Glutamatergic neuron (in vitro differentiated cells): ENCODE data around the gene FNDC8. TPM values are rescaled to one million over a fixed set of nuclear protein-coding genes. Genes with fewer than 3 reads are reported as not detected.

Source experiments
- DNase-seq: peaks from one replicate; pipeline ENCODE4 v3.0.0; 2022
- H3K27ac Mint-ChIP-seq: one replicate; pipeline ENCODE4 v1.8.0; 2020; ENCODE audit warnings: mild to moderate bottlenecking, mixed read lengths, inconsistent platforms; ENCODE audit not compliant: unreplicated experiment
- H3K27me3 Mint-ChIP-seq: one replicate; pipeline ENCODE4 v1.8.0; 2020; ENCODE audit warnings: mild to moderate bottlenecking, moderate library complexity, mixed read lengths, inconsistent platforms; ENCODE audit not compliant: unreplicated experiment
- H3K36me3 Mint-ChIP-seq: one replicate; pipeline ENCODE4 v1.8.0; 2020; ENCODE audit warnings: mild to moderate bottlenecking, mixed read lengths, inconsistent platforms; ENCODE audit not compliant: unreplicated experiment
- H3K4me1 Mint-ChIP-seq: one replicate; pipeline ENCODE4 v1.8.0; 2020; ENCODE audit warnings: mild to moderate bottlenecking, low read depth, mixed read lengths, inconsistent platforms; ENCODE audit not compliant: unreplicated experiment
- H3K4me3 Mint-ChIP-seq: one replicate; pipeline ENCODE4 v1.8.0; 2020; ENCODE audit warnings: mild to moderate bottlenecking, mixed read lengths, inconsistent platforms; ENCODE audit not compliant: unreplicated experiment
- H3K9me3 Mint-ChIP-seq: one replicate; pipeline ENCODE4 v1.8.0; 2020; ENCODE audit warnings: mild to moderate bottlenecking, moderate library complexity, mixed read lengths, inconsistent platforms; ENCODE audit not compliant: unreplicated experiment
- total RNA-seq: library from RNA; stranded (reverse); fragmentation: NEBNext Ultra II Directional; extraction: Animal tissue kit (Norgen Biotek cat#: 25700); gene quantifications from one replicate; pipeline ENCODE4 v1.2.1, GENCODE V29; 2021; ENCODE audit not compliant: unreplicated experiment
- TF ChIP-seq, protein P1 (sequence below): fragments of 200-600 bp; sonication (generic); IDR thresholded peaks from one replicate; pipeline ENCODE4 v1.5.0; 2021; ENCODE audit not compliant: partially characterized antibody, unreplicated experiment

The FNDC8 gene
- total RNA-seq, 1 donor from 2014 or later, result not detected

DNA sequence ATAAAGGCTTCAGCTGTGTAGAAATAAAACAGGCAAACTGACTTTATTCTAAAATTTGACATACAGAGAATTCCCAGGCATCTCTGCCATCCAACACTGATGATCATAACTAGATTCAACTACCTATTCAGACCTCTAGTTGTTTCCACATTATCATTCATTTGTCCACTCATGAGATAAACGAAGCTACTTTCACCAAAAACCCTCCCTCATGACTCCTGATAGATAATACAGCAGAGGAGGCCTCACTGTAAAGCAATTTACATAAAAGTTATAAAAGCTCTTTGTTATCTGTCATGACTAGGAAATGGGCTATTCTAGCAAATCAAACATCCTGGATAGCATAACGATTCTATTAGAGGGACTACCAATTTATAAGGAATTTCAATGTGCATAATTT lies 38.3 kb upstream of the FNDC8 start:
- DNase-seq, result no peak
- Mint-ChIP-seq H3K4me3 (no peak overlapping the region), H3K36me3 (no peaks in the 10 kb centered on the region), H3K9me3 (no peaks in the 10 kb centered on the region), H3K27me3 (peaks cover 5% of the 10 kb centered on the region), H3K27ac (no peak overlapping the region), H3K4me1 (no peaks in the 10 kb centered on the region)
- TF ChIP-seq, protein P1, sequence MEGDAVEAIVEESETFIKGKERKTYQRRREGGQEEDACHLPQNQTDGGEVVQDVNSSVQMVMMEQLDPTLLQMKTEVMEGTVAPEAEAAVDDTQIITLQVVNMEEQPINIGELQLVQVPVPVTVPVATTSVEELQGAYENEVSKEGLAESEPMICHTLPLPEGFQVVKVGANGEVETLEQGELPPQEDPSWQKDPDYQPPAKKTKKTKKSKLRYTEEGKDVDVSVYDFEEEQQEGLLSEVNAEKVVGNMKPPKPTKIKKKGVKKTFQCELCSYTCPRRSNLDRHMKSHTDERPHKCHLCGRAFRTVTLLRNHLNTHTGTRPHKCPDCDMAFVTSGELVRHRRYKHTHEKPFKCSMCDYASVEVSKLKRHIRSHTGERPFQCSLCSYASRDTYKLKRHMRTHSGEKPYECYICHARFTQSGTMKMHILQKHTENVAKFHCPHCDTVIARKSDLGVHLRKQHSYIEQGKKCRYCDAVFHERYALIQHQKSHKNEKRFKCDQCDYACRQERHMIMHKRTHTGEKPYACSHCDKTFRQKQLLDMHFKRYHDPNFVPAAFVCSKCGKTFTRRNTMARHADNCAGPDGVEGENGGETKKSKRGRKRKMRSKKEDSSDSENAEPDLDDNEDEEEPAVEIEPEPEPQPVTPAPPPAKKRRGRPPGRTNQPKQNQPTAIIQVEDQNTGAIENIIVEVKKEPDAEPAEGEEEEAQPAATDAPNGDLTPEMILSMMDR, result no peak

DNA sequence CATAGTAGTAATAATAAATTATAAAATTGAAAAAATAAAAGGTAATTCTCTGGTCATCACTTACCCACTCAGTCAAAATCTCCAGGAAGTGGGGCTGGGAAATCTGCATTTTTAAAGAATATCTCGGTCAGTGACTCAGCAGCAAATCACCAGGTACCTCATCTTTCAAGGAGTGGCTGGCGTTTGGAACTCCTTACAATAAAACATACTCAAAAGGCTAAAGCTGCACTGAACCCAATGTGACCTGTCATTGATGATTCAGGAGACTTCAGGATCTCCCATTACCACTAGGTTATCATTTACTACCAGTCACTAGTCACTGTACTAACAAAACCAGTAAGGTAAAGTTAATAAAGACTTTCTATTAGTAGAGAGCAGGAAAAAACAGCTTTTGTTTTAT lies 36.4 kb upstream of the FNDC8 start:
- no peaks in the 10 kb centered on the region for H3K9me3 Mint-ChIP-seq
- DNase-seq, result no peak
- H3K27ac Mint-ChIP-seq, result no peak overlapping the region
- H3K27me3 Mint-ChIP-seq, result peaks cover 7% of the 10 kb centered on the region
- no peaks in the 10 kb centered on the region for H3K4me1 Mint-ChIP-seq
- H3K36me3 Mint-ChIP-seq, result no peaks in the 10 kb centered on the region
- H3K4me3 Mint-ChIP-seq, result no peak overlapping the region
- TF ChIP-seq, protein P1, result no peak

DNA sequence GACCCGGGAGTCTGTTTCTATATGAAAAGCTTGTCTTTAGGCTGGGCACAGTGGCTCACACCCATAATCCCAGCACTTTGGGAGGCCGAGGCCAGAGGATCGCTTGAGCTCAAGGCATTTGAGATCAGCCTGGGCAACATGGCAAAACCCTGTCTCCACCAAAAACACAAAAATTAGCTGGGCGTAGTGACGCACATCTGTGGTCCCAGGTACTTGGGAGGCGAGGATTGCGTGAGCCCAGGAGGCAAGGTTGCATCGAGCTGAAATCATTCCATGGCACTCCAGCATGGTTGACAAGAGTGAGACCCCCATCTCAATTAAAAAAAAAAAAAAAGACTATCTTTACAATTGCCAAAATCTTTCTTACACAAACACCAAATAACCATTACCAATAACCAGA lies 35.3 kb upstream of the FNDC8 start:
- Mint-ChIP-seq H3K4me1 (no peaks in the 10 kb centered on the region), H3K36me3 (no peaks in the 10 kb centered on the region), H3K9me3 (no peaks in the 10 kb centered on the region), H3K4me3 (no peak overlapping the region), H3K27ac (no peak overlapping the region), H3K27me3 (peaks cover 7% of the 10 kb centered on the region)
- no peak for DNase-seq
- TF ChIP-seq, protein P1, result no peak

DNA sequence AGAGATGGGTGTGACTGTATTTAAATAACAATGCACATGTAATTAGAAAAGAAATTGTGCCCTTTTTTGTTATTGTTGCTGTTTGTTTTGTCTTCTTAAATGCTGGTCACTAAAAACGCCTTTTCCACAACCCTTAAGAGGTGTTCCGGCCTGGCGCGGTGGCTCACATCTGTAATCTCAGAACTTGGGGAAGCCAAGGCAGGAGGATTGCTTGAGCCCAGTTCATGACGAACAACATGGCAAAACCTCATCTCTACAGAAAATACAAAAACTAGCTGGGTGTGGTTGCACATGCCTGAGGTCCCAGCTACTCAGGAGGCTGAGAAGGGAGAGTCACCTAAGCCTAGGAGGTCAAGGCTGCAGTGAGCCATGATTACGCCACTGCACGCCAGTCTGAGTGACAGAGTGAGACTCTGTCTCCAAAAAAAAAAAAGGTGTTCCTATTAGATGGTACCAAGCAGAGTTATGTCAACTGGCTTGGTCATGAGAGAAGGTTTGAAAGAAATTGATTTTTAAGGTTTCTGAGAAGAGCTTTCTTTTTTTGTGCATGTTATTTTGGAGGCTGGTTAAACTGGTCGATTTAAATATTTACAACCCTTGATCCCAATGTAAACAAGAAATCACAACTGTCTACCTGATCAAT lies 34.4 kb upstream of the FNDC8 start:
- H3K4me1 Mint-ChIP-seq, result no peaks in the 10 kb centered on the region
- peak overlapping the region; percentile 93 for H3K4me3 Mint-ChIP-seq
- no peak overlapping the region for H3K27ac Mint-ChIP-seq
- TF ChIP-seq, protein P1, result no peak
- no peak for DNase-seq
- no peaks in the 10 kb centered on the region for H3K36me3 Mint-ChIP-seq
- peaks cover 7% of the 10 kb centered on the region for H3K27me3 Mint-ChIP-seq
- no peaks in the 10 kb centered on the region for H3K9me3 Mint-ChIP-seq

DNA sequence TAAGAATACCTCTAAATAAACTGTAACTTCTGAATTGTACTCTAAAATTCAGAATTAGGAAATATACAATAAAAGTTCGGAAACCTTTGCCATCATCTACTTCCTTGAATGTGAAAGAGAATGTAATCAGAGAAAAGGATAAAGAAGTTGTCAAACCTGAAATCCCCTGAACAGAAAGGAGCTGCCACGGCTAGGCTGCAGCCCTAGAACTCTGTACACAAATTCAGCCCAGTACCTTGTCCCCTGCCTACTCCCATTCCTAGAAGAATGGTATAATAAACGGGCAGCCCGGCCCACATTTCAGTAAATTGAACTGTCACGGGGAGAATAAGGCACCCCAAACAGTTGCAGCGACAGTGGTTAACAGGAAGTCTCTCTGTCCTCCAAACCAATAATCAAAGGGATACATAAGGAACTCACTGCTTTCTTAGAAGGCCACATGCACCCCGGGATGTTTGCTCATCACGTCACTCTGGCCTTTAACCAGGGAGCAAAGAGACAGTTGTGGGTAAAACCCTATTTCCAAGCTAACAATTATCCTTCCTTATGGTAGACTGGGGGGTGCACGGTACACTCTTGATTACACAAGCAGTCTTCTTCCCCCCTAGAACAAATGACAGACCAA lies 33.6 kb upstream of the FNDC8 start:
- DNase-seq, result no peak
- H3K27ac Mint-ChIP-seq, result peak overlapping the region; percentile 66
- no peaks in the 10 kb centered on the region for H3K4me1 Mint-ChIP-seq
- peaks cover 7% of the 10 kb centered on the region for H3K27me3 Mint-ChIP-seq
- no peaks in the 10 kb centered on the region for H3K9me3 Mint-ChIP-seq
- TF ChIP-seq, protein P1, result no peak
- peak overlapping the region; percentile 93 for H3K4me3 Mint-ChIP-seq
- H3K36me3 Mint-ChIP-seq, result no peaks in the 10 kb centered on the region
